ENCODE data around the gene PPP1R3G. TPM values are rescaled to one million over a fixed set of nuclear protein-coding genes. Genes with fewer than 3 reads are reported as not detected.
A peak's percentile ranks its signal among the peaks of the same experiment; 100 is the strongest.

Gene PPP1R3G
- polyA plus RNA-seq, 2 of the 4 experiments (the other 2 are of a cell fraction) = 0.21 to 0.72 TPM

DNA sequence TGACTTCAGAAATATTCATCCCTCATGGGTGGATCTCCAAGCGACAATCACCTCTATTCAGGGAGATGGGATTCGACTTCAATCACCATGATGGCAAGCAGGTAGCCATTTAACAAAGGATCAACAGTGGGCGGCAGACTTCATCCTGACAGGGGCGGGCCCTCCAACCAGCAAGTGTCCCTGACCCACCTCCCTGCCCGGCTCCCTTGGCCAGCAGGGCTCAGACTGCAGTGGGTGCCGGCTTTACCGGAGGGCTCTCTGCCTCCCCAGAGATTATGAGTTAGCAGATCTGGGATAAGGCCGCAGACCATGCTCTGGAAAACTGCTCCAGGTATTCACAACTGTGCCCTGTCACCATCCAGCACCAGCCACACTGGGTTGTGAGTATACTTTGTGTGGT is 39.4 kb downstream of the PPP1R3G start:
- Histone ChIP-seq H3K4me2 (peak overlapping the region; percentile 38; the same call in 1 of the 3 replicates), H3K4me3 (no peak overlapping the region), H3K9me3 (no peaks in the 10 kb centered on the region), H3K4me1 (peaks cover 17% of the 10 kb centered on the region), H3K27ac (peak overlapping the region in 1 of 2 experiments; percentile 26; a peak in 2 of 6 replicates)
- POLR2A ChIA-PET = no interaction called here
- WGBS (ENCODE audit: missing lambda C conversion rate) = 98% methylated on average over 3 of the region's 8 CpGs
- ATAC-seq (no peak), FAIRE-seq (no peak), DNase-seq (ENCODE audit: low read depth in 1 of 2, low spot score in 1 of 2) (no peak)
- CTCF ChIA-PET = no interaction called here
- TF ChIP-seq GATA3 (IDR thresholded peaks at IDR 0.05; ENCODE audit: borderline replicate concordance) = no peak

DNA sequence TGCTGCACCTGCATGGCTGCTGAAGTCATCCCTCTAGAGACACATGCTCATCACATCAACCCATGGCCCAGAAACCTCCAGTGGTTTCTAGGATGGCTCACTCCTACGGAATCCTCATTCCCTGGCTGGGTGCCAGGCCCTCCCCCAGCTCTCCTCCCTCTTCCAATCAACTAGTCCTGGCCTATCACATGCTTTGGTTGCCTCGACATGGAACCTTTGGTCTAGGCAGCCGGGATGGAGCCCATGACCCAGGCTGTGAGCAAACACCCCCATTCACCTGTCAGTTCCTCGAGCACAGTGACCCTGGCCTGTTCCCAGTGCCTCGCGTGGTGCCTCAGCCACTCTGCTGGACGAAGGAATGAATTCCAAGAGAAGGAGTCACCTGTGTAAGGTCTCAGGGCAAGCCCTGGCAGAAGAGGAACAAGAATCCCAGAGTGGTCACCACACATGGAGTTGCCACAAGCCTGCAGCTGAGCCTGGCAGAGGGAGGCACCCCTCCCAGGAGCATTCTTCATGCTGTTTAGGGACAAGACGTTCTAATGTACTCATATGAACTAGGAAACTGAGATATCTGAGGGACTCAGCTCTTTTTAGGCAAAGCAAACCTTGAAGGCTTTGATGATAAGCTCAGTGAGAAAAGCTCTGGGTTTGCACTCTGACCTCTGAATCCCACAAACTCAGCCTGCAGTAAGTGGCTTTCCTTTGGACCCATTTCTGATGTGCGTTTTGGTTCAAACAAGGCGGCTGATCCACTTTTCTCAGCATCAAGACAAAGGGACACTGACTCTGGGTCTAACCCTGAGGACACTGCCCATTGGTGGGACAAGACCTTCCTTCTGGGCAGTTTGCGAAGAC is 40.2 kb downstream of the PPP1R3G start:
- H3K4me1 ChIP-seq = peaks cover 17% of the 10 kb centered on the region
- H3K9me3 ChIP-seq = no peaks in the 10 kb centered on the region
- FAIRE-seq = no peak
- peak overlapping the region in 1 of 2 experiments; percentile 41; a peak in 2 of 6 replicates for H3K27ac ChIP-seq
- TF ChIP-seq, protein P1, sequence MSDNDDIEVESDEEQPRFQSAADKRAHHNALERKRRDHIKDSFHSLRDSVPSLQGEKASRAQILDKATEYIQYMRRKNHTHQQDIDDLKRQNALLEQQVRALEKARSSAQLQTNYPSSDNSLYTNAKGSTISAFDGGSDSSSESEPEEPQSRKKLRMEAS (IDR thresholded peaks at IDR 0.05) = 0 out of 2 replicates have a peak, but pooled peaks have one; percentile 13
- TF ChIP-seq CHD4 (IDR thresholded peaks at IDR 0.05; ENCODE audit: borderline replicate concordance) = no peak
- TF ChIP-seq, protein P2, sequence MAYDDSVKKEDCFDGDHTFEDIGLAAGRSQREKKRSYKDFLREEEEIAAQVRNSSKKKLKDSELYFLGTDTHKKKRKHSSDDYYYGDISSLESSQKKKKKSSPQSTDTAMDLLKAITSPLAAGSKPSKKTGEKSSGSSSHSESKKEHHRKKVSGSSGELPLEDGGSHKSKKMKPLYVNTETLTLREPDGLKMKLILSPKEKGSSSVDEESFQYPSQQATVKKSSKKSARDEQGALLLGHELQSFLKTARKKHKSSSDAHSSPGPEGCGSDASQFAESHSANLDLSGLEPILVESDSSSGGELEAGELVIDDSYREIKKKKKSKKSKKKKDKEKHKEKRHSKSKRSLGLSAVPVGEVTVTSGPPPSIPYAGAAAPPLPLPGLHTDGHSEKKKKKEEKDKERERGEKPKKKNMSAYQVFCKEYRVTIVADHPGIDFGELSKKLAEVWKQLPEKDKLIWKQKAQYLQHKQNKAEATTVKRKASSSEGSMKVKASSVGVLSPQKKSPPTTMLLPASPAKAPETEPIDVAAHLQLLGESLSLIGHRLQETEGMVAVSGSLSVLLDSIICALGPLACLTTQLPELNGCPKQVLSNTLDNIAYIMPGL (CRISPR knock-in tag; IDR thresholded peaks at IDR 0.05; ENCODE audit: borderline replicate concordance) = no peak
- TF ChIP-seq FOSL2 (IDR thresholded peaks at IDR 0.05) = no peak
- no peak for TF ChIP-seq FOSL2 (CRISPR knock-in tag; IDR thresholded peaks at IDR 0.05)
- 73% methylated on average over 10 of the region's 11 CpGs for WGBS (ENCODE audit: missing lambda C conversion rate)
- DNase-seq (ENCODE audit: low read depth in 1 of 2, low spot score in 1 of 2) = peak in 1 of 2 experiments; percentile 16
- ATAC-seq = peak; percentile 61 to 66; a peak in 5 of 6 replicates
- H3K4me2 ChIP-seq = peak overlapping the region; percentile 38; the same call in 2 of the 3 replicates
- ChIA-PET POLR2A (interaction anchor here (0.9 kb wide), 1 partner anchor 122 kb away, joined by 3 read pairs; the partner anchor contains the start of gene RPP40), CTCF (interaction anchor here (0.8 kb wide), 1 partner anchor 22 kb away, joined by 3 read pairs; no protein-coding TSS in a partner anchor)
- H3K4me3 ChIP-seq = no peak overlapping the region

DNA sequence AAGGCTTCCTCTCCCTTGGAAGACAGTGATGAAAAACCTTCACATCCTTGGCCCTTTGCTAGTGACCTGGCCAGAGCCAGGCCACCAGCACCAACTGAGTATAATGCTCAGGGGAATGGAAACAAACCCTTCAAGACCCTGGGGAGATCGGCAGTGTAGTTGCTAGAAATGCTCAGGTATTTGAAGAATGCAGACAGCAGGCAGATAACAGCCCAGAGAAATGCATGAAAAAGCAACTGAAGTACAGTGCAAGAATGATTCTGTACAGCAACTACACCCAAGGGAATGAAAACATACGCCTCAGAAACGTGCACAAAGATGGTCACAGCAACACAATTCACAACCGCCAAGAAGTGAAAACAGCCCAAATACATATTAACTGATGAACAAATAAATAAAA is 41.1 kb downstream of the PPP1R3G start:
- ATAC-seq = no peak
- TF ChIP-seq, protein P3, sequence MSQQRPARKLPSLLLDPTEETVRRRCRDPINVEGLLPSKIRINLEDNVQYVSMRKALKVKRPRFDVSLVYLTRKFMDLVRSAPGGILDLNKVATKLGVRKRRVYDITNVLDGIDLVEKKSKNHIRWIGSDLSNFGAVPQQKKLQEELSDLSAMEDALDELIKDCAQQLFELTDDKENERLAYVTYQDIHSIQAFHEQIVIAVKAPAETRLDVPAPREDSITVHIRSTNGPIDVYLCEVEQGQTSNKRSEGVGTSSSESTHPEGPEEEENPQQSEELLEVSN (IDR thresholded peaks at IDR 0.05; ENCODE audit: borderline replicate concordance, low read depth) = no peak
- TF ChIP-seq, protein P2 (CRISPR knock-in tag; IDR thresholded peaks at IDR 0.05; ENCODE audit: borderline replicate concordance) = no peak
- TF ChIP-seq GATA3 (IDR thresholded peaks at IDR 0.05; ENCODE audit: borderline replicate concordance) (no peak), EP300 (IDR thresholded peaks at IDR 0.05) (no peak), ZNF302 (CRISPR knock-in tag; IDR thresholded peaks at IDR 0.05) (no peak), CHD4 (IDR thresholded peaks at IDR 0.05; ENCODE audit: borderline replicate concordance) (no peak), RNF2 (IDR thresholded peaks at IDR 0.05; ENCODE audit: borderline replicate concordance, low read depth) (no peak), HEYL (CRISPR knock-in tag; IDR thresholded peaks at IDR 0.05) (no peak), CEBPB (IDR thresholded peaks at IDR 0.05) (no peak), MAFK (IDR thresholded peaks at IDR 0.05; ENCODE audit: partially characterized antibody) (no peak), JUNB (IDR thresholded peaks at IDR 0.05) (no peak), NPAS2 (CRISPR knock-in tag; IDR thresholded peaks at IDR 0.05; ENCODE audit: borderline replicate concordance) (no peak), ZSCAN20 (CRISPR knock-in tag; IDR thresholded peaks at IDR 0.05) (no peak), RARB (CRISPR knock-in tag; IDR thresholded peaks at IDR 0.05) (no peak), NFE2L2 (conservative IDR thresholded peaks at IDR 0.05; ENCODE audit: low read length) (no peak)
- TF ChIP-seq, protein P4, sequence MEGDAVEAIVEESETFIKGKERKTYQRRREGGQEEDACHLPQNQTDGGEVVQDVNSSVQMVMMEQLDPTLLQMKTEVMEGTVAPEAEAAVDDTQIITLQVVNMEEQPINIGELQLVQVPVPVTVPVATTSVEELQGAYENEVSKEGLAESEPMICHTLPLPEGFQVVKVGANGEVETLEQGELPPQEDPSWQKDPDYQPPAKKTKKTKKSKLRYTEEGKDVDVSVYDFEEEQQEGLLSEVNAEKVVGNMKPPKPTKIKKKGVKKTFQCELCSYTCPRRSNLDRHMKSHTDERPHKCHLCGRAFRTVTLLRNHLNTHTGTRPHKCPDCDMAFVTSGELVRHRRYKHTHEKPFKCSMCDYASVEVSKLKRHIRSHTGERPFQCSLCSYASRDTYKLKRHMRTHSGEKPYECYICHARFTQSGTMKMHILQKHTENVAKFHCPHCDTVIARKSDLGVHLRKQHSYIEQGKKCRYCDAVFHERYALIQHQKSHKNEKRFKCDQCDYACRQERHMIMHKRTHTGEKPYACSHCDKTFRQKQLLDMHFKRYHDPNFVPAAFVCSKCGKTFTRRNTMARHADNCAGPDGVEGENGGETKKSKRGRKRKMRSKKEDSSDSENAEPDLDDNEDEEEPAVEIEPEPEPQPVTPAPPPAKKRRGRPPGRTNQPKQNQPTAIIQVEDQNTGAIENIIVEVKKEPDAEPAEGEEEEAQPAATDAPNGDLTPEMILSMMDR (IDR thresholded peaks at IDR 0.05) = no peak
- TF ChIP-seq, protein P5, sequence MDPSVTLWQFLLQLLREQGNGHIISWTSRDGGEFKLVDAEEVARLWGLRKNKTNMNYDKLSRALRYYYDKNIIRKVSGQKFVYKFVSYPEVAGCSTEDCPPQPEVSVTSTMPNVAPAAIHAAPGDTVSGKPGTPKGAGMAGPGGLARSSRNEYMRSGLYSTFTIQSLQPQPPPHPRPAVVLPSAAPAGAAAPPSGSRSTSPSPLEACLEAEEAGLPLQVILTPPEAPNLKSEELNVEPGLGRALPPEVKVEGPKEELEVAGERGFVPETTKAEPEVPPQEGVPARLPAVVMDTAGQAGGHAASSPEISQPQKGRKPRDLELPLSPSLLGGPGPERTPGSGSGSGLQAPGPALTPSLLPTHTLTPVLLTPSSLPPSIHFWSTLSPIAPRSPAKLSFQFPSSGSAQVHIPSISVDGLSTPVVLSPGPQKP (IDR thresholded peaks at IDR 0.05; ENCODE audit: low read depth, low read length) = no peak
- TF ChIP-seq, protein P6, sequence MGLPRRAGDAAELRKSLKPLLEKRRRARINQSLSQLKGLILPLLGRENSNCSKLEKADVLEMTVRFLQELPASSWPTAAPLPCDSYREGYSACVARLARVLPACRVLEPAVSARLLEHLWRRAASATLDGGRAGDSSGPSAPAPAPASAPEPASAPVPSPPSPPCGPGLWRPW (IDR thresholded peaks at IDR 0.05) = no peak
- TF ChIP-seq, protein P7, sequence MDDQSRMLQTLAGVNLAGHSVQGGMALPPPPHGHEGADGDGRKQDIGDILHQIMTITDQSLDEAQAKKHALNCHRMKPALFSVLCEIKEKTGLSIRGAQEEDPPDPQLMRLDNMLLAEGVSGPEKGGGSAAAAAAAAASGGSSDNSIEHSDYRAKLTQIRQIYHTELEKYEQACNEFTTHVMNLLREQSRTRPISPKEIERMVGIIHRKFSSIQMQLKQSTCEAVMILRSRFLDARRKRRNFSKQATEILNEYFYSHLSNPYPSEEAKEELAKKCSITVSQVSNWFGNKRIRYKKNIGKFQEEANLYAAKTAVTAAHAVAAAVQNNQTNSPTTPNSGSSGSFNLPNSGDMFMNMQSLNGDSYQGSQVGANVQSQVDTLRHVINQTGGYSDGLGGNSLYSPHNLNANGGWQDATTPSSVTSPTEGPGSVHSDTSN (IDR thresholded peaks at IDR 0.05) = no peak

More for the DNA sequence above, 41.1 kb downstream of the PPP1R3G start:
- whole genome bisulfite sequencing (ENCODE audit: missing lambda C conversion rate) = 52% methylated on average over 3 of the region's 4 CpGs
- CTCF ChIA-PET = no interaction called here
- POLR2A ChIA-PET = interaction anchor here (0.9 kb wide), 1 partner anchor 122 kb away, joined by 3 read pairs; the partner anchor contains the start of gene RPP40
- Histone ChIP-seq H3K9me3 (no peaks in the 10 kb centered on the region), H3K4me2 (no peak overlapping the region), H3K27ac (no peak overlapping the region), H3K4me3 (no peak overlapping the region), H3K4me1 (peaks cover 17% of the 10 kb centered on the region)
- DNase-seq (ENCODE audit: low read depth in 1 of 2, low spot score in 1 of 2) (no peak), FAIRE-seq (no peak)
